Measurements from ENCODE around the gene FLACC1. TPM values are rescaled to one million over a fixed set of nuclear protein-coding genes. Genes with fewer than 3 reads are reported as not detected.

The FLACC1 gene
- polyA plus RNA-seq, 1 donor (not counting 4 experiments of a cell fraction or from before 2014, with no cell fraction given) = 0.43 TPM

- Histone ChIP-seq H3K4me3 (ENCODE audit: control insufficient read depth in 2 of 3, extremely low read depth in 1 of 3, insufficient read depth in 2 of 3, low read depth in 1 of 3, low read length in 3 of 3) (no peak overlapping the region), H2AFZ (ENCODE audit: control insufficient read depth, low read length) (no peak overlapping the region), H3K9me3 (ENCODE audit: control insufficient read depth, low read depth, low read length) (no peaks in the 10 kb centered on the region), H3K27me3 (ENCODE audit: control insufficient read depth, extremely low read depth, insufficient read depth, low read length) (no peaks in the 10 kb centered on the region), H3K4me2 (ENCODE audit: control insufficient read depth, extremely low read depth, insufficient read depth, low read depth, low read length) (no peak overlapping the region), H3K4me1 (ENCODE audit: control insufficient read depth, extremely low read depth, insufficient read depth, low read length) (no peaks in the 10 kb centered on the region), H3K79me2 (ENCODE audit: control insufficient read depth, insufficient read depth, low read length) (no peaks in the 10 kb centered on the region), H3K9ac (ENCODE audit: control insufficient read depth, extremely low read depth, insufficient read depth, low read length) (no peak overlapping the region), H3K27ac (ENCODE audit: control insufficient read depth, insufficient read depth, low read length) (no peak overlapping the region), H3K9me1 (ENCODE audit: control insufficient read depth, extremely low read depth, insufficient read depth, low read length) (no peaks in the 10 kb centered on the region), H4K20me1 (ENCODE audit: control insufficient read depth, extremely low read depth, insufficient read depth, low read length) (no peaks in the 10 kb centered on the region), H3K36me3 (ENCODE audit: control insufficient read depth in 2 of 2, extremely low read depth in 1 of 2, insufficient read depth in 2 of 2, low read length in 2 of 2) (no peaks in the 10 kb centered on the region)
- no peak for DNase-seq (ENCODE audit: low read depth, low spot score)
- TF ChIP-seq EZH2 (IDR thresholded peaks at IDR 0.05; ENCODE audit: low read length) = no peak
- TF ChIP-seq CTCF (optimal IDR thresholded peaks at IDR 0.05 in 1 of 3, IDR thresholded peaks at IDR 0.05 in 1 of 3, conservative IDR thresholded peaks at IDR 0.05 in 1 of 3; ENCODE audit: extremely low read depth in 1 of 3, insufficient read depth in 2 of 3, low read length in 3 of 3) = no peak
- no peak for FAIRE-seq
- dilution Hi-C loops (cut with MboI; ENCODE audit: extremely low pct_ligation_motif_present, low sequenced_read_pairs) = no loop called here
These were observed 107.3 kb downstream of the FLACC1 start for GRCh38 chr2:201249889-201250288.

GRCh38 chr2:201248288-201248844 is 108.8 kb downstream of the FLACC1 start:
- H3K4me1 ChIP-seq (ENCODE audit: control insufficient read depth, extremely low read depth, insufficient read depth, low read length) = no peaks in the 10 kb centered on the region
- no peaks in the 10 kb centered on the region for H3K79me2 ChIP-seq (ENCODE audit: control insufficient read depth, insufficient read depth, low read length)
- H3K9me3 ChIP-seq (ENCODE audit: control insufficient read depth, low read depth, low read length) = no peaks in the 10 kb centered on the region
- H3K4me2 ChIP-seq (ENCODE audit: control insufficient read depth, extremely low read depth, insufficient read depth, low read depth, low read length) = no peak overlapping the region
- no peak overlapping the region for H3K9ac ChIP-seq (ENCODE audit: control insufficient read depth, extremely low read depth, insufficient read depth, low read length)
- dilution Hi-C loops (cut with MboI; ENCODE audit: extremely low pct_ligation_motif_present, low sequenced_read_pairs) = no loop called here
- no peak overlapping the region for H3K4me3 ChIP-seq (ENCODE audit: control insufficient read depth in 2 of 3, extremely low read depth in 1 of 3, insufficient read depth in 2 of 3, low read depth in 1 of 3, low read length in 3 of 3)
- TF ChIP-seq CTCF (optimal IDR thresholded peaks at IDR 0.05 in 1 of 3, IDR thresholded peaks at IDR 0.05 in 1 of 3, conservative IDR thresholded peaks at IDR 0.05 in 1 of 3; ENCODE audit: extremely low read depth in 1 of 3, insufficient read depth in 2 of 3, low read length in 3 of 3) (no peak), EZH2 (IDR thresholded peaks at IDR 0.05; ENCODE audit: low read length) (no peak)
- H4K20me1 ChIP-seq (ENCODE audit: control insufficient read depth, extremely low read depth, insufficient read depth, low read length) = no peaks in the 10 kb centered on the region
- no peaks in the 10 kb centered on the region for H3K36me3 ChIP-seq (ENCODE audit: control insufficient read depth in 2 of 2, extremely low read depth in 1 of 2, insufficient read depth in 2 of 2, low read length in 2 of 2)
- H3K9me1 ChIP-seq (ENCODE audit: control insufficient read depth, extremely low read depth, insufficient read depth, low read length) = no peaks in the 10 kb centered on the region
- FAIRE-seq (no peak), DNase-seq (ENCODE audit: low read depth, low spot score) (no peak)
- H3K27me3 ChIP-seq (ENCODE audit: control insufficient read depth, extremely low read depth, insufficient read depth, low read length) = no peaks in the 10 kb centered on the region
- H3K27ac ChIP-seq (ENCODE audit: control insufficient read depth, insufficient read depth, low read length) = no peak overlapping the region
- H2AFZ ChIP-seq (ENCODE audit: control insufficient read depth, low read length) = no peak overlapping the region

All from keratinocyte (primary cell).